ENCODE results near the gene TSHZ2.

The TSHZ2 gene

DNA sequence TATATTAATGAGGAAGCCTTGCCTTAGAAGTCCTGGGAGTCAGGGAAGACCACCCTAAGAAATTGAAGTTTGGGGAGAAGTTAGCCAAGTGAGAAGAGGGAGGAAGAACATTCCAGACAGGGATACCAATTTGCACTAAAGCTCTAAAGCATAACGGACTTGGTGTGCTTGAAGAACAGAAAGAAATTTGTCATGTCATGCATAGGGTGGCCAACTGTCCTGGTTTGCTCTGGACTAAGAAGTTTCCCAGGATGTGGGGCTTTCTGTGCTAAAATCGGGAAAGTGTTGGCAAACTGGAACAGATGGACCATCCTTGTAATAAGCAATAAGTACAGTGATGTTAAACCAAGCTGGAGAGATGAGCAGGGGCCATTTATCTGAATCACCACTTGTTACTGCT is 403.9 kb downstream of the TSHZ2 start:
- no peak for DNase-seq

DNA sequence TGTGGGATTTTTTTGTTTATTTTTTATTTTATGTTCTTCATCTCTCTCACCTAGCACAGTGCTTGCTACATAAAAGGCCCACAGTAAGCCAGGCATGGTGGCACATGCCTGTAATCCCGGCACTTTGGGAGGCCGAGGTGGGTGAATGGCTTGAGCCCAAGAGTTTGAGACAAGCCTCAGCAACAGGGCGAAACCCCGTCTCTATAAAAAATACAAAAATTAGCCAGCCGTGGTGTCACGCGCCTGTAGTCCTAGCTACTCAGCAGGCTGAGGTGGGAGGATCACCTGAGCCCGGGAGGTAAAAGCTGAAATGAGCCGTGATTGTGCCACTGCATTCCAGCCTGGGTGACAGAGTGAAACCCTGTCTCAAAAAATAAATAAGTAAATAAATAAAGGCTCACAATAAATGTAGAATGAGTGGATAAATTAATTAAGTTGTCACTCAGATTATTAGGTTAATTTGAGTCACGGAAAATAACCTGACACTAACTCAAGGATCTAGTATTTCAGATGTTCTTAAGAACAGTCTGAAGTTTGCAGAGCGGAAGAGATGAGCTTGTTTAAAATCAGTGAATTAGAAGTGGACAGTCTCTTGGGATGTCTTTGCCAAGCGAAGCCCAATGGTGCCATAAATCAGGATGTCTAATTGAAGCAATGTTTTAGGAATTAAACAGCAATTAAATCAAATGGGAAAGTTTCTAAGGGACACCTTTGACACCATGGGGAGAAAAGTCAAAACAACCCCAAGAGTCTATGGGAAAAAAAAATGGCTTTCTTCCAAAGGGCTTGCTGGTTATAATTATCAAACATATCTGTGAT is 407.1 kb downstream of the TSHZ2 start:
- DNase-seq: no peak

GRCh38 chr20:53379833-53380120 is 407.6 kb downstream of the TSHZ2 start:
- DNase-seq: no peak

GRCh38 chr20:53381568-53382262 is 409.6 kb downstream of the TSHZ2 start:
- no peak for DNase-seq

DNA sequence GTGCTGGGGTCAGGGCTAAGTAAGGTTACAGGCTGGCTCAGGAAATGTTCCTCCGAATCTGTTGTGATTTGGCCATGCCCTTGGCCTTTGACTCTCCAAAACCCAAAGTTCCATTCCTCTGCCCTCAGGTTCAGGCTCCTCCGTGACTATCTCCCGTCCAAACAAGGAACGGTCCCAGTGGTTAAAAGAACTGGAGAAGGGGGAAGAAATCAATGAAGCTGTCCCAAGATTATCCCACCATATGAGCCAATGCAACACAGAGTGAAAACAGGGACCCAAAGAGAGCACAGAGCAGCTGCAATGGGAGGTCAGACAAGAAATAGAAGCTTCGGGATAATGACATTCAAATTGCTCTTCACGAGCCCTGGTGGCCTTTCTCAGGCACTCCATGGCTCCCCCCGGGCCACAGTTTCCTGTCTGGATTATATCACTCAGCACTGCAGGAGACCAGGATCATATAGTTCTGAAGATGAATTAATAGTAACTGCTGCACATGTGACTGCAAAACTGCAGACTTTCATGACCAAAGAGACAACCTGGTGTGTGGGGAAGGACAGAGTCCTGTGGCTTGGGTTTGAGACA is 410.2 kb downstream of the TSHZ2 start:
- no peak for DNase-seq

DNA sequence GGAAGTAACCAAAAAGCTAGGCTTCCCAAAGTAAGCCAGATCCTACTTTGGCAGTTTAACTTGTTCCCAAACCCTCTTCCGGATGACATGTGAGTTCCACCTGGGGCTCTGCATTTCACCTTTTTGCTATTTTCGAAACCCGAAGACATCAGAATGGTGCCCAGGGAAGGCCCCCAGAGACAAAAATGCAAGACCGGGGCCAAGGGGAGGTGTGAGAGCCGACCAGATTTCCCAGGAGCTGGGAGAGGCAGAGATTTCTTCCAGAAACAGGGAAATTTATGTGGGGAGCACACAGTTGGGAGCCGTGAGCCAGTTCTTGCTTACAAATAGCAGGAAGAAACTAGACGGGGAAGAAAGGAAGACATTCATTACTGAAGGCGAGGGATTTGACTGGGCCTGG is 411.8 kb downstream of the TSHZ2 start:
- DNase-seq: no peak

GRCh38 chr20:53384392-53384791 is 412.2 kb downstream of the TSHZ2 start:
- DNase-seq: no peak

DNA sequence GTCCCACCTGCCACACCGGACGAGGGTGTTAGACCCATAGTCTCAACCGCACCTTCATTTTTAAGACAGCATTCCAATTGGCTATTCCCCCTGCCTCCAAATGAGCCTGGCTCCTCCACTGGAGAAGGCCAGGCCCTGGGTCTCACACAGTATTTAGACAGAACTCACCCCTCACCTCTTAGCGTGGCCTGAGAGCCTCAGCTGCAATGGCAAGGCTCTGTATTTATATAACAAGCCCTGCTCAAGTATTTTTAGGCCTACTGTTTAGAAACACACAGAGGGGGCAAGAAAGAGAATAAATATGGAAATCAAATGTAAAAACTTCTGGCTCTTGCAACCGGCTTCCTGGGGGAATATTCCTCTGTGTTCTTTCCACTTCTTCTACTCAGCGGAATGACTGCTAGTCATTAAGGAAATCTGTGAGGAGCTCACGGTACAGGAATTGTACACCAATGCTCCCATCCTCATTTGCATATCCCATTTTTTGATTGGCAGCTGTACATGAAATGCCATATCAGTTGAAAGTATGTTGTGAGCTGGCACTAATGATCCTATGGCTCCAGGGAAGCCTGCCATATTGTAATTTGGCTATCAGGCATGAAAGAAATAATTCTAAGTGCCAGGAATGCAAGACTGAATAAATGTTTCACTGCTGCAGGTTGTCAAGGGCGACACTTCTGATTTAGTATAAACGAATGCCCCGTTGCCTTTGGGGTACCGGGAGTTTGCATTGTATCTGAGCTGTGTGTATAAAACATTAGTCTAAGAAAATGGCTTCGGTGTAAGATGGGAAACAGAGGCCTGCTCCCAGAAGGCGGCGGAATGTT is 414.0 kb downstream of the TSHZ2 start:
- no peak for DNase-seq

GRCh38 chr20:53387983-53388675 is 416.0 kb downstream of the TSHZ2 start:
- DNase-seq: no peak

- no peak for DNase-seq
Observed at GRCh38 chr20:53389516-53390300, 417.6 kb downstream of the TSHZ2 start.

DNA sequence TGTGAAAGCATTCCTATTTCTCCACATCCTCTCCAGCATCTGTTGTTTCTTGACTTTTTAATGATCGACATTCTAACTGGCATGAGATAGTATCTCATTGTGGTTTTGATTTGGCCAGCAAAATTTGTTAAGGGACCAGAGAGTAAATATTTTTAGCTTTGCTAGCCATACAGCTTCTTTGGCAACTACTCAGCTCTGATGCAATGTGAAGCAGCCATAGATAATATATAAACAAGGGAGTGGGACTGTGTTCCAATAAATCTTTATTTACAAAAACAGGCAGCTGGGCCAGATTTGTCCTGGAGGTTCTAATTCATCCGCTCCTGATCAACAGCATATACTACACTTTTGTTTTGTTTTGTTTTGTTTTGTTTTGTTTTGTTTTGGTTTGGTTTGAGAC is 418.6 kb downstream of the TSHZ2 start:
- no peak for DNase-seq

DNA sequence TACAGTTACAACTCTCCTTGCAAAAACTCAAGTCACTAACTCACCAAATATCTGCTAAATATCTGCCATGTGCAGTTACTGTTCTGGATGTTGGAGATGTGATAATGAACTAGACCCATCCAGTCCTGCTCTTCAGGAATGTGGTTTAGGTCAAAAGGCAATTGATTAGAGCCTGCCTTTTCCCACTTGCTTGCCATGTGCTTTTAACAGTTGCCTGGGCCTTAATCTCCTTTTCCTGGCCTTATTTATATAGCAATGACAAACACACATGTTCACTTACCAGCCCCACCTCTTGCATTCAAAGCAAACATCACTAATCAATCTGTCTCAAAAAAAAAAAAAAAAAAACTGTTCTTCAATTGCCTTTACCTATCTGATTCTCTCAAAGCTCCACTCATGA is 422.3 kb downstream of the TSHZ2 start:
- no peak for DNase-seq

GRCh38 chr20:53395188-53395923 is 423.2 kb downstream of the TSHZ2 start:
- no peak for DNase-seq

DNA sequence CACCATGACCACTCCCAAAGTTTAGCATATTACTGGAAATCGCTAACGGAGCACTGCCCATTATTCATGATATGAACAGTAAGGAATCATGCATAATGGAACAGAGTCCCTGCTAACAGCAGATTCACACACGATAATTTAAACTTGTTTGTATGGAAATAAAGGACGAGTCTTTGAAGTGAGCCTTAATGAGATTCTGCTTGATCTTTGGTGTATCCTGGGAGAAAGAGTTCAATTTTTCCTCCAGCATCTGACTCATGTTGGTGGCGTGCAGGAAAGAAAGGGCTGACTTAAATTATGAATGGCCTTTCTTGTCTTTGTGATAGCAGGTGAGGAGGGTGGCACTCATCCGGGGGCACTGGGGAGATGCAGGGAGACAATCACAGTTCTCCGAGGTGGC is 426.9 kb downstream of the TSHZ2 start:
- no peak for DNase-seq

DNA sequence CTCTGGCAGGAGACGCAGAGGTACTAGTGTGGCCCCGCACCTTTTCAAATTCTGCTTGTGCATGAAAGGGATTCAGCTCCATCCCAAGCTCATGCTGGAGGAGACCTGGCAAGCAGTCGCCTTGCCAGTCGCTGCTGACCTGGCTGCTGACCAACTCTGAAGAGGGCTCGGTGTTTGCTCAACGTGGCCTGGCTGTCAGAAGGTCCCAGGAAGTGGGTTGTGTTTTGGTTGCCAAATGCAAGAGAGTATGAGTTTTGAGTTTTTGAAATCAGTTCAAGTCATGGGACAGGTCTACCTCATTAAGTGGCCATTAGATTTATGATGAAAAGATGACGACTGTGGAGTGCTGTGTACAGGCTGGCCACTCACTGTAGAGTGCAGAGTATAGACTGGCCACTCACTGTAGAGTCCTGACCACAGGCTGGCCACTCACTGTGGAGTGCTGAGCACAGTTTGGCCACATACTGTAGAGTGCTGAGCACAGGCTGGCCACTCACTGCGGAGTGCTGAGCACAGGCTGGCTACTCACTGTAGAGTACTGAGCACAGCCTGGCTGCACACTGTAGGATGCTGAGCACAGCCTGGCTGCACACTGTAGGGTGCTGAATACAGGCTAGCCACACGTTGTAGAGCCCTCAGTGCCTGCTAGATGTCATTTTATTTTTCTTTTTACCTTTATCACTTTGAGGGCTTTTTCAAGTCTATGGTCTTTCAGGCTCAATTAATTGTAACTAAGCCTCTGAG is 427.6 kb downstream of the TSHZ2 start:
- DNase-seq: no peak

GRCh38 chr20:53402233-53403005 is 430.3 kb downstream of the TSHZ2 start:
- DNase-seq: no peak

GRCh38 chr20:53403029-53403428 is 430.9 kb downstream of the TSHZ2 start:
- no peak for DNase-seq

GRCh38 chr20:53405139-53405538 is 433.0 kb downstream of the TSHZ2 start:
- DNase-seq: no peak
